ENCODE measurements around the gene AGFG2. TPM values are rescaled to one million over a fixed set of nuclear protein-coding genes. Genes with fewer than 3 reads are reported as not detected.

Gene AGFG2
- total and polyA plus RNA-seq, 2 of the 13 experiments (the other 11 are each of a cell fraction or from before 2014, with no cell fraction given): 125 to 132 TPM

GRCh38 chr7:100544386-100544785, 5.4 kb downstream of the AGFG2 start (continued):
- no peak for TF ChIP-seq SP140L (CRISPR knock-in tag; IDR thresholded peaks at IDR 0.05; ENCODE audit: borderline replicate concordance)
- peak; percentile 44; the same call in 1 of the 2 replicates for TF ChIP-seq ZNF746 (CRISPR knock-in tag; IDR thresholded peaks at IDR 0.05)
- TF ChIP-seq SYNCRIP (IDR thresholded peaks at IDR 0.05; ENCODE audit: insufficient read depth, low read depth, low read length): no peak
- no peak for TF ChIP-seq ZBTB37 (CRISPR knock-in tag; IDR thresholded peaks at IDR 0.05)
- no peak for TF ChIP-seq IKZF4 (CRISPR knock-in tag; IDR thresholded peaks at IDR 0.05; ENCODE audit: borderline replicate concordance, low read depth, not compliant biosample characterization)
- TF ChIP-seq KMT2A (CRISPR knock-in tag; IDR thresholded peaks at IDR 0.05): no peak
- TF ChIP-seq ZBTB3 (CRISPR knock-in tag; IDR thresholded peaks at IDR 0.05; ENCODE audit: borderline replicate concordance, low read depth): no peak
- TF ChIP-seq SAP130 (CRISPR knock-in tag; IDR thresholded peaks at IDR 0.05; ENCODE audit: low read depth): peak; percentile 58
- no peak for TF ChIP-seq CCAR2 (optimal IDR thresholded peaks at IDR 0.05; ENCODE audit: low read depth, low read length)
- TF ChIP-seq AKNA (CRISPR knock-in tag; IDR thresholded peaks at IDR 0.05; ENCODE audit: borderline replicate concordance): no peak
- no peak for TF ChIP-seq ZSCAN9 (CRISPR knock-in tag; IDR thresholded peaks at IDR 0.05; ENCODE audit: borderline replicate concordance)
